HCEC 1CT (cell line): Measurements from ENCODE around the gene FMO2.
"Not testable (repeated sequence)": the region's sequence is repeated elsewhere in the genome, so short reads cannot be mapped to it uniquely, and the experiment has no call there.

Source experiments
- DNase-seq: peaks from one replicate; pipeline ENCODE4 v3.0.0-alpha.2; 2017

Gene FMO2

GRCh38 chr1:171220081-171220420 lies 35.0 kb downstream of the FMO2 start:
- DNase-seq: peak; percentile 83

DNA sequence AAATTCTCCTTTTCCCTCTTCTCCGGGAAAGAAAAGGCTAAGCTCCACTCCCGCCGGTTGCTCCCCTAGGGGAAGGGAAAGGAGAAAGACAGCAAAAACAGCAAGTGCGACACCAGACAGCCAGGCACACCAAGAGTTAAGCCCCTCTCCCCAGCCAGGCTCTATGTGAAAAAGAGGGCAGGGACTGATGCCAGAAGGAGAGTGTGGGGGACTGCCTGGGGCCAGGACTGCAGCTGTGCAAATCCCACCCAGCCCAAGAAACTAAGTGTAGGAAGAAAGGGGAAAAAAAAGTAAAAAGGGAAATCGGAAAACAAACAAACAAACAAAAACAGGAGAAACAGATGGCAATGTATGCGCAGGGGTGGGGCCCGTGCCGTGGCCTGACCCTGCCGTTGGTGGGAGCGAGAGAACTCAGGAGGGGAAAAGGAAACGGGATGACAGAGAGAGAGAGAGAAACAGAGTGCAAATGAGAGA lies 35.5 kb downstream of the FMO2 start:
- peak; percentile 19 for DNase-seq

DNA sequence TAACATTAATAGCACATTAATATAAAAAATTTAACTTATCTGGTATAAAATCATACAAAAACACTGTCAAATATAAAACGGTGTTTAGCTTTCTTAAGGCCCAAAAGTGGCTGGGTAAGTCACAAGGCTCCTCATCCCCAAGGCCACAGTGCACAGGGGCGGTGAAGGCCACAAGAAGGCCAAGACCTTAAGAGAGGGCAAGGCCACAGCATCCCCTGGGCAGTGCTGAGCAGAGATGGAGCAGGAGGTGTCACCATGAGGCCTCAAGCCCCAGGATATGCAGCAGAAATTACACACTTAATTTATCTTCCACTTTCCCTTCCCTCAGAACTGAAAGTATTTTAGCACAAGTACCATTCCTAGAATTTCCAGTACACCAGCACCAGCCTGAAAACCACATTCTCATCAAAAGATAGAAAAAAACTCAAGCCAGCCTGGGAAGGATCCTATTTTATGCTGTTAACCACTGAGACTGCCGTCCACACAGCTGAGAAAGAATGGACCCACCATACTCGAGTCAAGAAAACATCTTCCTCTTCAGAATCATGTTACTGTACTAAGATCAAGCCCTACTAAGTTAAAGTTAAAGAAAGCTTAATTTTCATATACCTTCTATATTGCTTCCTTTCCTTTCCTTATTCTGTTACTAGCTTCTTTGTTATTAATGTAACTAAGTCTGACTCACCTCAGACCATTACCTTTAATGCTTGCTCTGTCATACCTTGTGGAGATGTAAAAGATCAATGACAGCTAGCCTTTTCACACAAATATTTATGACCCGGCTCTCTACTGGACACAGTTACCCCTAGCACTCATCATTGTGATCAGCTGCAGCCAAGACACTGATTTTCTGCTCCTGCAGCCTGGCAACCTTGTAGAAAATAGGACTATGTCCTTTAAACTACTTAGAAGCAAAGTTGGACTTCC lies 36.8 kb downstream of the FMO2 start:
- no peak for DNase-seq

- no peak for DNase-seq
These were observed 37.8 kb downstream of the FMO2 start for GRCh38 chr1:171222936-171223335.

- not testable (repeated sequence) for DNase-seq
These were observed 39.2 kb downstream of the FMO2 start for GRCh38 chr1:171224257-171224656.

- DNase-seq: peak; percentile 76
These were observed 41.8 kb downstream of the FMO2 start for GRCh38 chr1:171226747-171227370.

GRCh38 chr1:171231326-171231725 lies 46.2 kb downstream of the FMO2 start:
- no peak for DNase-seq

DNA sequence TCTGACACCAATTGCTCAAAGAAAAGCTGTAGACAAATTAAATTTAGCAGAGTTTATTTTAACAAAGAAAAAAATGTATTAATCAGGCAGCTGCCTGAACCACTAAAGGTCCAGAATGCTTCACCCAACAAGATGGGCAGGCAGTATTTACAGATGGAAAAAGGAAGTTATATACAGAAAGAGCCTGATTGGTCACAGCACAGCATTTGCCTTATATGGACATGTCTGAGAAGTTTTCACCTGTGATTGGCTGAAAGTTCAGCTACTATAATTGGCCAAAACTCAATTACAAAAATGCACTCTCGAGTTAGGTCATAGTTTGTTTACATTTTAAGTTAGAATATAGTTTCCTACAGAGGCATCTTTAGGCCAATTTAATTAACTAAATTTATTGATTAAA lies 48.1 kb downstream of the FMO2 start:
- DNase-seq: peak; percentile 17

- DNase-seq: not testable (repeated sequence)
These were observed 51.1 kb downstream of the FMO2 start for GRCh38 chr1:171236231-171236630.

DNA sequence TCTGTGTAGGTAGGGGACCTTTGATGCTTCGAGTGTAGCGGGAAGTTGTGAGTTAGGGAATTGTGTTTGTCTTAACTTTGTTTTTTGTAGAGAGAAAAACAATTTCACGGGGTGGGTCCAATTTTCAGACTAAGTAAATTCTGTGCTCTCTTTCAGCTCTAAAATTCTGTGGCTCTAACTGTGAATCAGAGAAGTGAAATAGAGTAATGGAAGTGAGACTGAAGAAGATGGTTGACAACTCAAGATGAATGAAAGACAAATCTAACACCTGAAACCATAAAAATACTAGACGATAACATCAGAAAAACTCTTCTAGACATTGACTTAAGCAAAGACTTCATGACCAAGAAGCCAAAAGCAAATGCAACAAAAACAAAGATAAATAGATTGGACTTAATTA lies 58.8 kb downstream of the FMO2 start:
- no peak for DNase-seq

GRCh38 chr1:171245458-171246064 lies 60.5 kb downstream of the FMO2 start:
- DNase-seq: peak; percentile 45

- no peak for DNase-seq
These were observed 62.4 kb downstream of the FMO2 start for GRCh38 chr1:171247501-171247900.

- DNase-seq: no peak
These were observed 63.2 kb downstream of the FMO2 start, which contains the start of gene FMO1 for GRCh38 chr1:171248302-171248701. FMO1 (plus strand) TSS chr1:171248494; CDS start chr1:171258088, 9,594 bp downstream.

DNA sequence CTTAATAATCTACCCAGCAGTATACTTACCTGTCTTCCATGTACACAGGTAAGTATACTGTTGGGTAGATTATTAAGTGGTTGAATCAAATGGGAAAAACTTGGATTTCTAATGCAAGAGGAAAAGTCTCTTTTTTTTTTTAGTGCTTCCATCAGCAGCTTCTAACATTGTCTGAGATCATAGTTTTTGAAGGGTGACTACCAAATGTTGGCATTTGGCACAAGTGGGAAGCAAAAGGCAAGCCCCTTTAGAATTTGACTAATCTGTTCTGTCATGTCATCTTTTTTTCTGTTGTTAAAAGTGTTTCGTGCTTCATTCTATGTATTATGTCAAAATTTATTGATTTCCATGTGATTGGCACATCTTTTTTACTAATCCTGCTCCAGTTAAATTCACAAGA lies 63.7 kb downstream of the FMO2 start:
- DNase-seq: no peak

GRCh38 chr1:171250263-171250662 lies 65.2 kb downstream of the FMO2 start:
- no peak for DNase-seq

DNA sequence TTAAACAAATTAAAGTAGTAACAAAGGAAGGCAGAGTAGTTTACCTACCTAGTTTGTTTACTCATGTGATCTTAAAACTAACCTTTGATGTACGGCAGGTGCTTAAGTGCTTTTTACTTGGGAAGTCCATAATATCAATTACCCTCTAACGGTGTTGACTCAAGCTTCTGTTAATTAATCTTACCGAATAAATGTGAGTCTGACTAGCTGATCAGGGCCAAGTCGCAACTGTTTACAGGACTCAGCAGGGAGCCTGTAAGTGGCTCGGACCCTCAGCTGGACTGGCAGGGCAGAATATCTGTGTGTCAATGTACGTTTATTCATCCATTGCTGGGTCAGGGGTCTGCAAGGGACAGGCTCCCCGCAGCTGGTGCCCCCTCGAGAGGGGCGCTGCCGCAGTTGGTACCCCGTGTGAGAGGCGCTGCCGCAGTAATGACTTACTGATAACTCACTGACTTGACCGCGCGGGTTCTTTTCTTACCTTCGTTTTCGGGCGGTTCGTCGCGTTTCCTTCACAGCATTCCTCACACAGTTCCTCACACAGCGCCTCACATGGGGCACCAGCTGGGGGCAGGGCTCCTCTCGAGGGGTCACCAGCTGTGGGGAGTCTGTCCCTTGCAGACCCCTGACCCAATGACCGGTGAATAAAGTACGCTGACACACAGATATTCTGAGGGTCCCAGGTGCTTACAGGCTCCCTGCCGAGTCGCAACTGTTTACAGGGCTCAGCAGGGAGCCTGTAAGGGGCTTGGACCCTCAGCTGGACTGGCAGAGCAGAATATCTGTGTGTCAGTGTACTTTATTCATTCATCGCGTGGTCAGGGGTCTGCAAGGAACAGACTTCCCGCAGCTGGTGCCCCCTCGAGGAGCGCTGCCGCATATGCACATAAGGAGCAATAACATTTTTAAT lies 66.2 kb downstream of the FMO2 start:
- peak; percentile 6 for DNase-seq

- no peak for DNase-seq
These were observed 66.8 kb downstream of the FMO2 start for GRCh38 chr1:171251952-171252300.

DNA sequence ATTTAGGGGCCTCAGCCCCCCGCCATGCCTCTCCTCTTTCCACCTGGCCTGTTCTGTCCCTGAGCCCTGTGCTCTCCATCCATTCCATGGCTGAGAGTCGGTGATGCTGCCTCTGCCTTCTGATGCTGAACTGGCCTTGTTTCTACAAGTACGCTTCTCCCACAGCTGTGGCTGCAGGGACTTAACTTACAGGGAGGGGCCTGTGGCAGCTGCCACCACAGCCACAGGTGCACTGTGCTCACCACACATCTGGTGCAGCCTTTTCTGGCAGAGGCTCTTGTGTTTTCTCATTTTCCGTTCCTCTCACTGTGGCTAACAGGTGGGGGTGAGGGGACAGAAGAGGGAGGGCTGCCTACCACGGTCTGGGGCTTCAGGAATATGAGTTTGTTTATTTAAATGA lies 67.4 kb downstream of the FMO2 start:
- DNase-seq: no peak

GRCh38 chr1:171254859-171255258 lies 69.8 kb downstream of the FMO2 start:
- DNase-seq: peak; percentile 29

- no peak for DNase-seq
These were observed 72.0 kb downstream of the FMO2 start for GRCh38 chr1:171256940-171257606.

DNA sequence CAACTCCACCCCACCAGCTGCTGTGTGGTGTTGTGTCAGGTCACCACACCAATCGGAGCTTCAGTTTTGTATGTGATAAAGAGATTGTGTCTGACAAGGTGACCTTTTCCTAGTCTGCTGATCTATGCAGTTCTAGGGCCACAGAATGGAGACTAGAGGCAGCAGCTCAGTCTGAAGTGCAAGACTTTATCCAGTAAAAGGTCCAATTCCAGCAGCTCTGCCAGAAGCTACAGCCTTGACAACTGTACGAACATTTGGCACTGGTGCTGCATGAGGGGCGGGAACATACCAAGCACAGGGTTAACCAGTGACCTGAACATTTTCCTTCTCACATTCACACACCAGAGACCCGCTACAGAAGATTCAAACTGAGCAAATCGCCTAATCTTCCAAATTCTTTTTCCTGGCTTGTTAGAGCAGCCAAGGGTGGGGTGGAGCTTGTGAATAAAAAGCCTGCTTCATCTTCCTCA lies 72.5 kb downstream of the FMO2 start:
- no peak for DNase-seq

DNA sequence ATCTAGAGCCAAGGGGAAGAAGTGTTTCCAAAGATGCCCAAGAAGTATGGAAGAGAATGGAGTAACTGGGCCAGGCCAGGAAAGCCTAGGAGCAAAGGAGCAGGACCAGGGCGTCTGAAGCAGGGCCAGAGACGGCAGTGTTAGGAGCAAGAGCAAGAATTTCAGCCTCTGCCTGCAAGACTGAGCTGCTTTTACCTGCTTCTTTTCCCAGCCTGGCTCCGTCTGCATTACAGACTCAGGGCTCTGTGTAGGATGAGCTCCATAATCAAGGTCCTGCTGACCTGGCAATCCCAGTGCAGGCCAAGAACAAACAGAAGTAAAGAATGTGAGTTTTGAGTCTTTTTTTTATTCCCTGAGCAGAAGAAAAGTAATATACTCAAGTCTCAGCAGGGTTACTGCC lies 73.3 kb downstream of the FMO2 start:
- DNase-seq: no peak
